HG03139 (cell line): Measurements from ENCODE around the gene THBS2.
"Not testable (repeated sequence)": the region's sequence is repeated elsewhere in the genome, so short reads cannot be mapped to it uniquely, and the experiment has no call there.

Source experiments
- ATAC-seq: cut with Tn5 transposase; IDR thresholded peaks from one replicate; pipeline ENCODE4 v1.9.1; 2021; ENCODE audit not compliant: unreplicated experiment

Gene THBS2

GRCh38 chr6:169188051-169188470 is 65.6 kb downstream of the THBS2 start:
- no peak for ATAC-seq

- ATAC-seq = no peak
Measured at GRCh38 chr6:169186496-169187169, 67.0 kb downstream of the THBS2 start.

- ATAC-seq = no peak
Measured at GRCh38 chr6:169185692-169186485, 67.8 kb downstream of the THBS2 start.

- no peak for ATAC-seq
Measured at GRCh38 chr6:169185011-169185521, 68.6 kb downstream of the THBS2 start.

- ATAC-seq = no peak
Measured at GRCh38 chr6:169184419-169184818, 69.2 kb downstream of the THBS2 start.

- no peak for ATAC-seq
Measured at GRCh38 chr6:169183233-169183632, 70.4 kb downstream of the THBS2 start.

- not testable (repeated sequence) for ATAC-seq
Measured at GRCh38 chr6:169179831-169180230, 73.8 kb downstream of the THBS2 start.

- ATAC-seq = no peak
Measured at GRCh38 chr6:169177516-169178166, 76.0 kb downstream of the THBS2 start.

- no peak for ATAC-seq
Measured at GRCh38 chr6:169176361-169176991, 77.2 kb downstream of the THBS2 start.

GRCh38 chr6:169175360-169175887 is 78.2 kb downstream of the THBS2 start:
- no peak for ATAC-seq

- ATAC-seq = no peak
Measured at GRCh38 chr6:169174516-169175359, 78.9 kb downstream of the THBS2 start.

- no peak for ATAC-seq
Measured at GRCh38 chr6:169173532-169174268, 79.9 kb downstream of the THBS2 start.

- no peak for ATAC-seq
Measured at GRCh38 chr6:169172946-169173345, 80.7 kb downstream of the THBS2 start.

GRCh38 chr6:169172456-169172855 is 81.2 kb downstream of the THBS2 start:
- no peak for ATAC-seq

- no peak for ATAC-seq
Measured at GRCh38 chr6:169171951-169172350, 81.7 kb downstream of the THBS2 start.

- no peak for ATAC-seq
Measured at GRCh38 chr6:169171016-169171415, 82.6 kb downstream of the THBS2 start.

GRCh38 chr6:169170583-169170955 is 83.1 kb downstream of the THBS2 start:
- no peak for ATAC-seq

GRCh38 chr6:169169941-169170582 is 83.6 kb downstream of the THBS2 start:
- ATAC-seq = no peak

GRCh38 chr6:169169375-169169774 is 84.3 kb downstream of the THBS2 start:
- no peak for ATAC-seq
